Stimulated activated CD4-positive, alpha-beta T cell treated with anti-CD3 and anti-CD28 coated beads, Interleukin-15, amount 100 ng/mL, for 48 hours (primary cell): ENCODE data around the gene ODAPH.
A peak's percentile ranks its signal among the peaks of the same experiment; 100 is the strongest.
"Not testable (repeated sequence)": the region's sequence is repeated elsewhere in the genome, so short reads cannot be mapped to it uniquely, and the experiment has no call there.

ENCODE experiments used
- DNase-seq, 2 donors: peaks; one replicate each; pipeline ENCODE4 v3.0.0-alpha.2; 2020; ENCODE audit warnings: low read depth in 2 of 2

Gene ODAPH, protein sequence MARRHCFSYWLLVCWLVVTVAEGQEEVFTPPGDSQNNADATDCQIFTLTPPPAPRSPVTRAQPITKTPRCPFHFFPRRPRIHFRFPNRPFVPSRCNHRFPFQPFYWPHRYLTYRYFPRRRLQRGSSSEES

DNA sequence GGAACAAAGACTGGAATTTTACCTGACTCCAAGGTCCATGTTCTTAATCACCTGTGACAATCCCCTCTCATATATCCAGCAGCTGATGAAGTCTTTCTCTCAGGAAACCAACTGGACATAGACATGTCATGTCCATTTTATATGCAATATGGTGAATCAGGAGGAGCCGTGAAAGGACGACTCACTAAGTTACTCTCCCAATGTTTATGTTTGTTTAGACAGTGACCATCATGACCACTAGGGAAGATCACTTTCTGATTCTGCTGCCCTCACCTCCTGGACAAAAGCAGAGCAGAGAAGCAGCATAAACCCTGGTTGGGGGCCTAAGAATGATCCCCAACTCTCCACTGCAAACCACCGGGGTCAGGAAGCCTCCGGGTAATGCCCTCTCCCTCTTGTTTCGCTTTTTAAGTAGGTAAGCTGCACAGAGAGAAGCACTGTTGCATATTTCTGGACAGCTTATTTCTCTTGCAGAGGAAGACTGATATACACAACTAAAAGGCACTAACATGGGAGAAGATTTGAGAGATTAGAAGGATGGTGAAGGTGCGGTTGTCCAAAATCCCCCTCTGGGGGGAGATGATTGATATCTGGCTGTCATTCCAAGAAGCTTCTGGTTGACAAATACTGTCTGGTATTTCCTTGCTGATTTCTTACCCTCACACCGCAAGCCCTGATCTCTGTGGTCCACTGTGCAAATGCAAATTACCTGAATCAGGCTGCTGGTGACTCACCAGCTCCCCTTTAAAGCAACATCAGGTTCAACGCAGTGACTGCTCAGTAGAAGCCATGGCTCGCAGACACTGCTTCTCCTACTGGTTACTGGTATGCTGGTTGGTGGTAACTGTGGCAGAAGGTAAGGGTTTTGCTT lies at the start of gene ODAPH:
TSS of gene ODAPH (plus strand) at position 773 of the 871 bp plus-strand sequence. CDS start at position 790, 17 bp downstream.
- peak; percentile 2 to 22 for DNase-seq

DNA sequence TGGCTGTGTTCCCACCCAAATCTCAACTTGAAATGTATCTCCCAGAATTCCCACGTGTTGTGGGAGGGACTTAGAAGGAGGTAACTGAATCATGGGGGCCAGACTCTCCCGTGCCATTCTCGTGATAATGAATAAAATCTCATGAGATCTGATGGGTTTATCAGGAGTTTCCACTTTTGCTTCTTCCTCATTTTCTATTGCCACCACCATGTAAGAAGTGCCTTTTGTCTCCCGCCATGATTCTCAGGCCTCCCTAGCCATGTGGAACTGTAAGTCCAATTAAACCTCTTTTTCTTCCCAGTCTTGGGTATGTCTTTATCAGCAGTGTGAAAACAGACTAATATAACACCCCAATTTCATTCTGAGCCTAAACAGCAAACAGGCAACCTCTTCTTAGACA lies 46.3 kb upstream of the ODAPH start:
- not testable (repeated sequence) for DNase-seq

DNA sequence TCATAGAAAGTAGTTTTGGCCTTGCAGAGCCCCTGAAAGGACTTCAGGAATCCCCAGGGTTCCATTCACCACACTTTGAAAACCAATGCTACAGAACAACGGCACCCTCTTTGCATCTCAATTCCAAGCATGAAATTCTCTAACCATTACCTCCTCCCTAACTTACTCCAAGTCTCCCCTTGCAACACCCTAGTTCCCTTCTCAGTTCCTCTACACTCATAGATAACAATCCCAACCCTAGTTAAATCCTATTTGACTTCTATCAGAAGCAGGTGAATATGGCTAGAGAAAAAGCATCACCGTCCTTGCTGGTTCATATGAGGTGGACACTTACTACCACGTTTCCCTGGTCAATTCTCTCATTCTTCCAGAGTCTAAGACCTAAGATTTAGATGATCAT lies 44.0 kb upstream of the ODAPH start:
- DNase-seq, result no peak

DNA sequence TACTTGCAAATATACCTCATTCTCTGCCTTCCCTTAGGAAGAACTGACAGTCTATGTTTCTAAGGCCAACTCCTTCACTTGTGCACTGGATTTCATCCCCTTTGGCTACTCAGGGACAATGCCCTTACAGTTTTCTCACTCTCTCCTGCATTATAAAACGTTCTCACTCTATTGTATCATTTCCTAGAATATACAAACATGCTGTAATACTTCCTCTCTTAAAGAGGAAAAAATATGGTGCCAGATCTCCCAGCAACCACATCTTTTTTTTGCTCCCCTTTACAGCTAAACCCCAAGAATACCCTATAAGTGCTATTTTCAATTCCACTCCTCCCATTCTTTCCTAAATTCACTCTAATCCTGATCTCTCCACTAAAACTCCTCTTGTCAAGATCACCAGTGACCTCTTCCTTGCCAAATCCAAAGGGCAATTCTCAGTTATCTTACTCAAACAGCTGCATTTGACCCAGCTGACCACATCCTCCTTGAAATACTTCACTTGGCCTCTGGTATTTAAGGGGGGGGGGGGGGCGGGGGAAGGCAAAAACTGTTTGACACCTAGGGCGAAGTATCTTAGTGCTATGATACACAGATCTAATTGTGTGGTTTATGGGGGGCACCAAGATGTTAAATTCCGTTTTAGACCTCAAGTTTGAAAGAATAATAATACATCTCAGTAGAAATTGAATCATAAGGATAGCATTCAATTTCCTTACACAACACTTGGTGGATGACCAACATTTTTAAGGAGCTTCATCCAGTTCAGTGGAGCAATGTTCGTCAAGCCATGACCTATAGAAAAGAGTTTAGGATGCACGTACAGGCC lies 43.3 kb upstream of the ODAPH start:
- no peak for DNase-seq

DNA sequence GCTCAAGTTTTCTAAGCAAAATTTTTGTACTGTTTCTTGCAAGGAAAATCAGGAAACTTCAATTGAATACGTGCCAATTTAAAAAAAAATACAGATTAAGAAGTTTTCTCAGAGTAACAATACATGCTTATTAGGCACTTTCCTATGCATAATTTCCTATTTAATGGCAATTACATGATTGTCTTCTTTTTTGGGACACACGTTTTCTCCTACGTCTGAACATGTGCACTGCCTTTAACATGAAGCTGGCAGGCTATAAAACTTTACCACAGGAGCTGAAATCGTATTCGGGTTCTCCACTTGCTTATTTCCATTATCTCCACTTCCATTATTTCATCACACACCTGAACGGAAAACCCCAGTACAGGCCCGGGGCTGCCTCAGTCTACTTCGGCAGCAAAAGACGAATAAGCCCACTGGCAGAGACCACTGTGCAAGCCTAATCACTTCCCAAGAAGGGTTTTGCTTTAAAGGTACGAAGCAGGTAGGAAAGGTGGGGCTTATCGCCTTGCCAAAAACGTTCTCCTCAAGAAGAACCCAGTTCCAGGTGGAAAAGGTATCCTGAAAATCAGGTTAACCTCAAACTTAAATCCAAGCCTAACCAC lies 42.2 kb upstream of the ODAPH start:
- no peak for DNase-seq

DNA sequence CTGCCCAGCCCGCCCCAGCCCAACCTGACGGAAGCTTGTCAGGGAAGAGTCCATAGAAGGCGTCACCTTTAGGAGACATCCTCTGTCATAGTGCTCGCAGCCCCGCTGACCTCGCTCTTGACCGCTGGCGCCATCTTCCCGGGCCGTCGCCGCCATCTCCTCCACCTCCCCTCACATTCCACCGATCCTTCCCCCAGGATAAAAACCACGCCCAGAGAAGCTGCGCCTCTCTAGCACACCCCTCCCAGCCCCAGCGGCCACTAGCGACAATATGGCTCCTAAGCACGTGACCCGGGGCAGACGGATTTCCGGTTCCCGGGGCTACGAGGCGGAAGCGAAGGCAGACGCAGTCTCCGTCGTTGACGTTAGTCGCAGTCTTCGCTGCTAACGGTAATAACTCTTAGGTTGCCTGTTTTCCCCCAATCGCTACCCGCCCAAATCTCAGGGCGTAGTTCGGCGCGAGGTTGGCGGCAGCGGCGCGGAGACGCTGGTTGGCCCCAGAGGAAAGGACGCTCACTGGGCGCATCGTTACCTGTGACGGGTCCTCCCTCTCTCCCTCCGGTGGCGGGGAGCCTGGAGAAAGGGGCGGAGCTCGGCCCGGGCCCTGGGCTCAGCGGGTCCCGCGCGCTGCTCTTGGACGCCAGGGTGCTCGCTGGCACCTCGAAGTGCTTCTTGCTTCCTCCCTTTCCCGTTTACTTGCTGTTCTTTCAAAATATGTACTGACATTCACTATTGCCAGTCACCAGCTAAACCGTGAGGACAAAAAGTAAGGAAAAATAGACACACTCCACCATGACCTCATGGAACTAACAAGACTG lies 41.5 kb upstream of the ODAPH start, which contains the start of the genes RCHY1 and THAP6:
TSS of gene RCHY1 (minus strand) at position 273 of the 818 bp plus-strand sequence. CDS start at position 156, 117 bp downstream.
TSS of gene THAP6 (plus strand) at position 343 of the 818 bp plus-strand sequence. CDS start 980 bp downstream, outside the sequence.
- DNase-seq, result peak; percentile 86 to 87

DNA sequence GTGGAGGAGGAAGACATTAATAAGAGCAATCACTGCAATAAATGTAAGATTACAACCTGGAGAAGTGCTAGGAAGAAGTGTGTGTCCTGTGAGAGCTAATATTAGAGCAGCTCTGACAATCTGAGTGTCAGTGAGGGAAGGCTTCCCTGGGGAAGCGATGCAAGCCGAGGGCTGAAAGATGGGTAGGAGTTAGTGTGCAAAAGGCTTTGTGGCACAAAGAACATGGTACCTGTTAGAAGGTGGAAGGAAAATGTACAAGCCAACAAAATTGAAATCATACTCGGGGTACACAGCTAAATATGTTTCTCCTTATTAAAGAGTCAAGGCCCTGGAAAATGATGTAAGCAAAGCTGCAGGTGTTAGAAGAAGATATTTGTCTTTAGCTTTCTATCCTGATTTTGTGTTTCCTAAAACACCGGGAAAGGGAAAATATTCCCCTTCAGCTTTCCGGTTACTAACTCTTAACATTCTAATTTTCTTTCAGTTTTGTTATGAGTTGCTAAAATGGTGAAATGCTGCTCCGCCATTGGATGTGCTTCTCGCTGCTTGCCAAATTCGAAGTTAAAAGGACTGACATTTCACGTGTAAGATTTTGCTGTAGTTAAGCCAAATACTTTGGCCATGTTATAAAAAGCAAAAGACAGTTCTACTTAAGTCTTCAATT lies 40.8 kb upstream of the ODAPH start:
- DNase-seq, result no peak

DNA sequence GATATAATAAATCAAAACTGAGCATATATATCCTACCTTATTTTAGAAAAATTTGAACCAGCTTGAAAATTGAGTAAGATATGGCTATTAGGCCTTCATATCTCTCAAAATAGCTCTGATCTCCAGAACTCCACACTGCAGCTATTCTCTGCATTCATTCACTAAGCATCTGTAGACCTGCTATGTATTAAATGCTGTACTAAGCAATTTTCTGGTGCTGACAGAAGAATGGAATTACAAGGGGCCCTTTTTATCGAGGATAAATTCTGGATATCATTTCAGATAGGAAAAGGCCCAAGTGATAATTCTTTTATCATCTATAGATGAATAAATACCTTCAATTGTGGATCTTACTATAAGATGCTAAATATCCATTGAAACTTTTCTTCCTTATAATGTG lies 39.7 kb upstream of the ODAPH start:
- DNase-seq, result no peak

DNA sequence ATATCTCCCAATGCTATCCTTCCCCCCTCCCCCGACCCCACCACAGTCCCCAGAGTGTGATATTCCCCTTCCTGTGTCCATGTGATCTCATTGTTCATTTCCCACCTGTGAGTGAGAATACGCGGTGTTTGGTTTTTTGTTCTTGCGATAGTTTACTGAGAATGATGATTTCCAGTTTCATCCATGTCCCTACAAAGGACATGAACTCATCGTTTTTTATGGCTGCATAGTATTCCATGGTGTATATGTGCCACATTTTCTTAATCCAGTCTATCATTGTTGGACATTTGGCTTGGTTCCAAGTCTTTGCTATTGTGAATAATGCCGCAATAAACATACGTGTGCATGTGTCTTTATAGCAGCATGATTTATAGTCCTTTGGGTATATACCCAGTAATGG lies 36.4 kb upstream of the ODAPH start:
- not testable (repeated sequence) for DNase-seq

DNA sequence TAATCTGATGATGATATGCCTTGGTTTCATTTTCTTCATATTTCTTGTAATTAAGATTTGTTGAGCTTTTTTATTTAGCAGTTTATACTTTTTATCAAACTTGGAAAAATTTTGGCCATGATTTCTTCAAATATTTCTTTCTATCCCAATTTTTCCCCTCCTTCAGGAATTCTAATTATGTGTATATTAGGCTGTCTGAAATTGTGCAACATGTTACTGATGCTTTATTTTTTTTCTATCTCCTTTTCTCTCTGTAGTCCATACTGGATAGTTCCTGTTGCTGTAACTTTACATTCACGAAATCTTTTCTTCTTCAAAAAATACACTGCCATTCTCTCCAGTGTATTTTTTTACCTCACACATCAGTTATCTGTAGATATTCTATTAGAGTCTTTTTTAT lies 30.8 kb upstream of the ODAPH start:
- no peak for DNase-seq

DNA sequence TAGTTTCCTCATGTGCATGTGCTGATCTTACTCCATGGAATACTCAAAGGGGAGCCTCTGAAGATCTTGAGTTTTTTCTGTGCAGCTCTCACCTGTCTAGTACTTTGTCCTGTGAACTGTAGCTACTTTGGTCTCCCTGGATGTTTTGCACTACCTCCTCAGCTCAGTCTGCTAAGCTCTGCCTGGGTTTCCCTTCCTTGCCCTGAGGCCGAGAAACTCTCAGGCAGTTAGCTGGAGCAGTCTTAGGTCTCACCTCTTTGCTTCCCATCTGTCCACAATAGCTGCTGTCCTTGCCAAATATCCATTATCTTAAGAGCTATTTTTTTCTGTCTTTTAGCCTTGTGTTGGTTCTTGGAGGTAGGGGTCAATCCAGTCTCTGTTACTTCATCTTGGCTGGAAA lies 30.0 kb upstream of the ODAPH start:
- DNase-seq, result no peak

DNA sequence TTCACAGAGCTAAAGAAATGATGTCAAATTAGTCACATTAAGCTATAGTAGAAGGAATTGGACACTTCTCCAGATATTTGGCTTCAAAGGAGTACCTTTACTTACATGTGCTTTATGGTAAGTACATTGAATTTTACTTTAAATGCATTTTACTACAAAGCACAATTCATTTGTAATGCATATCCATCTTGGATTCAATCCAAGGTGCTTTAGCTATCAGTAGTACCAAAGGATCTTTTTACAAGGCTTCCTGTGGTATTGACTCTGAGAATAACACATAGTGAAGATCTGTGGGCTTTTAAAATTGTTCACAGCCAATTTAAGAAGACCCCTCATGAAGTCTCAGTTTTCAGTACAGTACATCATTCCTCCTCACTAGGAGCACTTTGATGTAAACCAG lies 28.4 kb upstream of the ODAPH start:
- no peak for DNase-seq

DNA sequence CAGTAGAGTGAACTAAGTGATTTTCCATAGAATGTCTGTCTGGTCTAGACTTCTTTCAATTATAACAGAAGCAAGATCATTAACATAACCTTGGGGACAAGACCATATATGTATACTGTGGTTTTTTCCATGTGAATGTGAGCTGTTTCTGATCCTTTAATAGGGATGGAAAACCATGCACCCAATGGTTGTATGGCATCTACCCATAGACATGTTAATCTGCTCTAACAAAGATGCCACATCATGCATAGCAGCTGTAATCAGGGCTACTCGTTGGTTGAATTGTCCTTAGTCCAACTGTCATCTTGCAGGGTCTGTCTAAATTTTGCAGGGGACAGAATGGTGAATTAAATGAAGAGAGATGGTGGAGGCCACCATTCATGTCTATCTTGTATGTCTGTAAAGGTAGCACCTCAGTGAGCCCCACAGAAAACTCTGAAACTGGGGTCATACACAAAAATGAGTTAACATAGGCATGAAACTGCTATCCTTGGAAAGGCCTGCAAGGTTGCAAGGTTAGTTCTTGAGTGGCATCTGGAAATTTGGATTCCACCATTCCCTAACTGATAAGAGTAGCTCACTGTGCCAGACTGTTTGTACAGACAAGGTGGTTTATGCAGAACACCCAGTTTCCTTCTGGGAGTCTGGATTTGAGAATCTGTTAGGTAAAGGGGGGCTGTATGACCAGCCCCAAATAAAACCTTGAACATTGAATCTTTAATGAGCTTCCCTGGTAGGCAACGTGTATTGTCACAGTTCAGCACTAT lies 25.1 kb upstream of the ODAPH start:
- DNase-seq, result no peak

DNA sequence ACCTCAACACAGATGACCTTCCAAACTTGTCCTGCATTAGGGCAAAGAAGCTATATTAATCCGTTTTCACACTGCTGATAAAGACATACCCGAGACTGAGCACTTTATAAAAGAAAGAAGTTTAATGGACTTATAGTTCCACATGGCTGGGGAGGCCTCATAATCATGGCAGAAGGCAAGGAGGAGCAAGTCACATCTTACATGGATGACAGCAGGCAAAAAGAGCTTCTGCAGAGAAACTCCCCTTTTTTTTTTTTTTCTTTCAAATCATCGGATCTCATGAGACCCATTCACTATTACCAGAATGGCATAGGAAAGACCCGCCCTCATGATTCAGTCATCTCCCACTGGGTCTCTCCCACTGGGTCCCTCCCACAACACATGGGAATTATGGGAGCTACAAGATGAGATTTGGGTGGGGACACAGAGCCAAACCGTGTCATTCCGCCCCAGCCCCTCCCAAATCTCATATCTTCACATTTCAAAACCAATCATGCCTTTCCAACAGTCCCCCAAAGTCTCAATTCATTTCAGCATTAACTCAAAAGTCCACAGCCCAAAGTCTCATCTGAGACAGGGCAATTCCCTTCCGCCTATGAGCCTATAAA lies 24.2 kb upstream of the ODAPH start:
- DNase-seq, result not testable (repeated sequence)

DNA sequence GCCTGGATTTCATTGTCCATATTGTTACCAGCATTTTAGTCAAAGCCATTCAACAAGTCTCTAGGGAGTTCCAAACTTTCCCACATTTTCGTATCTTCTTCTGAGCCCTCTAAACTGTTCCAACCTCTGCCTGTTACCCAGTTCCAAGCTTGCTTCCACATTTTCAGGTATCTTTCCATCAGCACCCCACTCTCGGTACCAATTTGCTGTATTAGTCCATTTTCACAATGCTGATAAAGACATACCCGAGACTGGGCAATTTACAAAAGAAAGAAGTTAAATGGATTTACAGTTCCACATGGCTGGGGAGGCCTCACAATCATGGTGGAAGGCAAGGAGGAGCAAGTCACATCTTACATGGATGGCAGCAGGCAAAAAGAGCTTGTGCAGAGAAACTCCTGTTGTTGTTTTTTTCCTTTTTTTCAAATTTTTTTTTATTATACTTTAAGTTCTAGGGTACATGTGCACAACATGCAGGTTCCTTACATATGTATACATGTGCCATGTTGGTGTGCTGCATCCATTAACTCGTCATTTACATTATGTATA lies 22.5 kb upstream of the ODAPH start:
- not testable (repeated sequence) for DNase-seq

DNA sequence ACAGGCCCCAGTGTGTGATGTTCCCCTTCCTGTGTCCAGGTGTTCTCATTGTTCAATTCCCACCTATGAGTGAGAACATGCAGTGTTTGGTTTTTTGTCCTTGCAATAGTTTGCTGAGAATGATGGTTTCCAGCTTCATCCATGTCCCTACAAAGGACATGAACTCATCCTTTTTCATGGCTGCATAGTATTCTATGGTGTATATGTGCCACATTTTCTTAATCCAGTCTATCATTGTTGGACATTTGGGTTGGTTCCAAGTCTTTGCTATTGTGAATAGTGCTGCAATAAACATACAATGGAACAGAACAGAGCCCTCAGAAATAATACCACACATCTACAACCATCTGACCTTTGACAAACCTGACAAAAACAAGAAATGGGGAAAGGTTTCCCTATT lies 21.9 kb upstream of the ODAPH start:
- DNase-seq, result not testable (repeated sequence)

DNA sequence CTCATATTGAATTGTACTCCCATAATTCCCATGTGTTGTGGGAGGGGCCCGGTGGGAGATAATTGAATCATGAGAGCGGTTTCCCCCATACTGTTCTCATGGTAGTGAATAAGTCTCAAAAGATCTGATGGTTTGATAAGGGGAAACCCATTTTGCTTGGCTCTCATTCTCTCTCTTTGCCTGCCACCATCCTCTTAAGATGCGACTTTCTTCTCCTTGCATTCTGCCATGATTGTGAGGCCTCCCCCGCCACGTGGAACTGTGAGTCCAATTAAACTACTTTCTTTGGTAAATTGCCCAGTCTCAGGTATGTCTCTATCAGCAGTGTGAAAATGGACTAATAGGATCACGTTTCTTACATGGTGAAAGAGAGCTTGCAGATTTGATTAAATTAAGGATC lies 18.6 kb upstream of the ODAPH start:
- DNase-seq, result not testable (repeated sequence)

DNA sequence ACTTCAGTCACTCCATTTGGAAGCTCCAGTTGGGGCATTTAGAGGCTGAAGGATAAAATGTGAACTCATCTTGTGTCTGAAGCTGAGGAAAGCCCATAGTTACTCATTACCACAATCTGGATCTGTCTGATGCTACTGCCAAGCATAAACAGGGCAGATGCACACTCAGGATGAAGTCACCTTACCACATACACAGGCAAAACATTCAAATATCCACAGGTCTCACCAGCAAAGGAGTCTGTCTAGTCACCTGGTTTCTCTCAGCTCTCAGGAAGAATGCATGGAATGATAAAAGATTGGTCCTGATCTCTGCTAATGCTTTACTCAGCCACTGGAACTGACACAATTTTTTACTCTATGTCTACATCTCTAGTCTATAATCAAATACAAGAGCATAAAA lies 13.0 kb upstream of the ODAPH start:
- DNase-seq, result no peak

DNA sequence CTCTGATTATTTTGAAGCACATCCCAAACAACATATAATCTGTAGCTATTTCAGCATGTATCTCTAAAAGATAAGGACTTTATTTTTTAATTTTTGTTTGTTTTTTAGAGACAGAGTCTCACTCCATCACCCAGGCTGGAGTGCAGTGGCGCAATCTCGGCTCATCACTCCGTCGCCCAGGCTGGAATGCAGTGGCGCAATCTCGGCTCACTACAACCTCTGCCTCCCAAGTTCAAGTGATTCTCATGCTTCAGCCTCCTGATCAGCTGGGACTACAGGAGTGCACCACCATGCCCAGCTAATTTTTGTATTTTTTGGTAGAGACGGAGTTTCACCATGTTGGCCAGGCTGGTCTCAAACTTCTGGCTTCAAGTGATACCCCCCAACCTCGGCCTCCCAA lies 11.6 kb upstream of the ODAPH start:
- DNase-seq, result not testable (repeated sequence)
